ENCODE data around the gene TIPRL. TPM values are rescaled to one million over a fixed set of nuclear protein-coding genes. Genes with fewer than 3 reads are reported as not detected.
"Not testable (repeated sequence)": the region's sequence is repeated elsewhere in the genome, so short reads cannot be mapped to it uniquely, and the experiment has no call there.

The TIPRL gene
- total and polyA plus RNA-seq, 2 of the 8 experiments (the other 6 are each of a cell fraction or from before 2014, with no cell fraction given), result 8.1 to 27.4 TPM

DNA sequence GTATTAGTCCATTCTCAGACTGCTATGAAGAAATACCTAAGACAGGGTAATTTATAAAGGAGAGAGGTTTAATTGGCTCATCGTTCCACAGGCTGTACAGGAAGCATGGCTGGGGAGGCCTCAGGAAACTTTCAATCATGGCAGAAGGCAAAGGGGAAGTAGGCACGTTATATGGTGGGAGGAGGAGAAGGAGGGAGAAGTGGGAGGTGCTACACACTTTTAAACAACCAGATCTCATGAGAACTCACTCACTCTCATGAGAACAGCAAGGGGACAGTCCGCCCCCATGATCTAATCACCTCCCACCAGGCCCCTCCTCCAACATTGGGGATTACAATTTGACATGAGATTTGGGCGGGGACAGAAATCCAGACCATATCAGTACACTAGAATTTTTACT lies 24.1 kb upstream of the TIPRL start:
- H4K8ac ChIP-seq (ENCODE audit: extremely low read depth, insufficient read depth, low read length); H2AK5ac ChIP-seq (ENCODE audit: low read depth, low read length); POLR2A ChIA-PET (ENCODE audit: partially characterized antibody); H3K79me2 ChIP-seq (ENCODE audit: control insufficient read depth in 1 of 2, insufficient read depth in 2 of 2, low read length in 2 of 2); H4K91ac ChIP-seq (replicated peaks; ENCODE audit: insufficient read length, low read length); H3K4me3 ChIP-seq (ENCODE audit: extremely low read depth in 1 of 4, insufficient read depth in 2 of 4, low read depth in 3 of 4, low read length in 4 of 4); H3K18ac ChIP-seq (ENCODE audit: extremely low read depth, low read length); H3K23me2 ChIP-seq (ENCODE audit: low read depth, low read length); DNase-seq (ENCODE audit: low read depth in 1 of 2, low spot score in 2 of 2); H3K4me2 ChIP-seq (ENCODE audit: insufficient read depth in 1 of 2, low read depth in 2 of 2, low read length in 2 of 2); H2BK20ac ChIP-seq (ENCODE audit: low read length); H3K4me1 ChIP-seq (replicated peaks in 1 of 4; ENCODE audit: control insufficient read depth in 3 of 4, insufficient read depth in 4 of 4, low read length in 3 of 4); H3K27ac ChIP-seq (ENCODE audit: low read depth, low read length); H4K20me1 ChIP-seq (replicated peaks in 1 of 2; ENCODE audit: control insufficient read depth in 1 of 2, insufficient read depth in 2 of 2, low read length in 2 of 2); H4K5ac ChIP-seq (ENCODE audit: insufficient read length, low read depth, low read length); H2BK12ac ChIP-seq (ENCODE audit: low read depth, low read length); H2BK5ac ChIP-seq (ENCODE audit: low read depth, low read length); H3K79me1 ChIP-seq (ENCODE audit: low read depth, low read length); H2BK15ac ChIP-seq (ENCODE audit: low read length); H3K36me3 ChIP-seq (ENCODE audit: control insufficient read depth in 2 of 4, insufficient read depth in 4 of 4, low read length in 3 of 4); H2AFZ ChIP-seq (ENCODE audit: low read length); H3K4ac ChIP-seq (replicated peaks; ENCODE audit: insufficient read length, low read depth, low read length); H3K56ac ChIP-seq (replicated peaks; ENCODE audit: insufficient read length, low read depth, low read length); H3K23ac ChIP-seq (ENCODE audit: insufficient read length); H3K14ac ChIP-seq (ENCODE audit: insufficient read length); H2BK120ac ChIP-seq (replicated peaks; ENCODE audit: low read depth, low read length); H3K27me3 ChIP-seq (replicated peaks in 1 of 4; ENCODE audit: control insufficient read depth in 3 of 4, extremely low read depth in 1 of 4, insufficient read depth in 3 of 4, low read length in 3 of 4); H3K9ac ChIP-seq (replicated peaks in 1 of 4; ENCODE audit: extremely low read depth in 1 of 4, low read depth in 3 of 4, low read length in 3 of 4); H3K9me3 ChIP-seq (ENCODE audit: insufficient read depth in 2 of 2, low read depth in 1 of 2, low read length in 1 of 2); FAIRE-seq: not testable (repeated sequence)
- CTCF ChIA-PET (ENCODE audit: partially characterized antibody), result interaction anchor here (1.3 kb wide), 1 partner anchor 9 kb away, joined by 5 read pairs; no protein-coding TSS in a partner anchor
- WGBS, 2 experiments (ENCODE audit: extremely low coverage in 1 of 2, insufficient coverage in 1 of 2, insufficient read length in 1 of 2, insufficient replicate concordance in 2 of 2, low coverage in 1 of 2, low lambda C conversion rate in 2 of 2, missing lambda C conversion rate in 1 of 2), result 76% methylated on average over 4 of the region's 4 CpGs; no CpG with 5 or more reads in 1 of the 2 experiments
